ENCODE measurements around the gene CUEDC1.

The CUEDC1 gene

DNA sequence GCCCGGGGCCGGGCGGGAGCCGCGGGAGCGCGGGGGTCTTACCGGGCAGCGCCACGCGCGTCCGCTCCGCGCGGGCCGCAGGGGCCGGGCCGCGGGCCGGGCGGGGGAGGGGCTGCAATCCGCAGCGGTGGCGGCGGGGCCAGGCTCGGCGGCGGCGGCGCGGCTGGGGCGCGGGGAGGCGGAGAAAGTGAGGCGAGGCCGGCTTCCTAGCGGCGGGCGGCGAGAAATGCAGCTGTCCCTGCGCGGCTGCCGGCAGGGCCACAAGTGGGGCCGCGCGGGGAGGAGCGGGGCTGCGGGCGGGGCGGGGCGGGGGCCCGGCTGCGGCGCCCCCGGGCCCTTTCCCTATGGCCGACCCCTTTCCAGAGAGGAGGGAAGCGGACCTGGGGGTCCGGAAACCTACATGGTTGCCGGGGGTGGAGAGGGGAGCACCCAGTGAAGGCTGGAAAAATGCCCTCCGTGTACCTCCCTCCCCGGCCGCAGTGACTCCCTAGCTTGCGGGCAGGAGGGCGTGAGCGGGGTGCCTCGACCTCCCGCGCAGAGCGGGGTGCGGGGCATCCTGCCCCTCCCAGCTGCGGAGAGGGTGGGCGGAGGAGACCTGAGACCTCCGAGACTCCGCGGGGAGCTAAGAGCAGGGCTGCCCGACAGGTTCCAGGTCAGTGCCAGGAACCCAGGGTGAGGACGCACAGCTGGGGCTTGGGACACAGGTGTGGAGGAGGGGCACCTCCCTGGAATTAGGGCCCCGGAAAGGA, at the start of gene CUEDC1:
CUEDC1 (minus strand) TSS at position 230 of the 749 bp plus-strand sequence. CDS start 69,848 bp downstream, outside the sequence.
- Histone ChIP-seq H3K9me3 (no peaks in the 10 kb centered on the region), H3K4me3 (ENCODE audit: low read depth in 1 of 2, low read length in 1 of 2) (peak within 1 kb of the TSS; percentile 70 to 71), H3K27me3 (peaks cover 28% of the 10 kb centered on the region), H3K36me3 (no peaks in the 10 kb centered on the region), H3K4me1 (ENCODE audit: control insufficient read depth in 1 of 2, insufficient read depth in 1 of 2, low read depth in 1 of 2, low read length in 1 of 2) (peaks cover 27 to 43% of the 10 kb centered on the region in 2 experiments), H3K27ac (peak within 1 kb of the TSS; percentile 69)
- TF ChIP-seq, protein P1, sequence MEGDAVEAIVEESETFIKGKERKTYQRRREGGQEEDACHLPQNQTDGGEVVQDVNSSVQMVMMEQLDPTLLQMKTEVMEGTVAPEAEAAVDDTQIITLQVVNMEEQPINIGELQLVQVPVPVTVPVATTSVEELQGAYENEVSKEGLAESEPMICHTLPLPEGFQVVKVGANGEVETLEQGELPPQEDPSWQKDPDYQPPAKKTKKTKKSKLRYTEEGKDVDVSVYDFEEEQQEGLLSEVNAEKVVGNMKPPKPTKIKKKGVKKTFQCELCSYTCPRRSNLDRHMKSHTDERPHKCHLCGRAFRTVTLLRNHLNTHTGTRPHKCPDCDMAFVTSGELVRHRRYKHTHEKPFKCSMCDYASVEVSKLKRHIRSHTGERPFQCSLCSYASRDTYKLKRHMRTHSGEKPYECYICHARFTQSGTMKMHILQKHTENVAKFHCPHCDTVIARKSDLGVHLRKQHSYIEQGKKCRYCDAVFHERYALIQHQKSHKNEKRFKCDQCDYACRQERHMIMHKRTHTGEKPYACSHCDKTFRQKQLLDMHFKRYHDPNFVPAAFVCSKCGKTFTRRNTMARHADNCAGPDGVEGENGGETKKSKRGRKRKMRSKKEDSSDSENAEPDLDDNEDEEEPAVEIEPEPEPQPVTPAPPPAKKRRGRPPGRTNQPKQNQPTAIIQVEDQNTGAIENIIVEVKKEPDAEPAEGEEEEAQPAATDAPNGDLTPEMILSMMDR (IDR thresholded peaks at IDR 0.05): peak; percentile 80

DNA sequence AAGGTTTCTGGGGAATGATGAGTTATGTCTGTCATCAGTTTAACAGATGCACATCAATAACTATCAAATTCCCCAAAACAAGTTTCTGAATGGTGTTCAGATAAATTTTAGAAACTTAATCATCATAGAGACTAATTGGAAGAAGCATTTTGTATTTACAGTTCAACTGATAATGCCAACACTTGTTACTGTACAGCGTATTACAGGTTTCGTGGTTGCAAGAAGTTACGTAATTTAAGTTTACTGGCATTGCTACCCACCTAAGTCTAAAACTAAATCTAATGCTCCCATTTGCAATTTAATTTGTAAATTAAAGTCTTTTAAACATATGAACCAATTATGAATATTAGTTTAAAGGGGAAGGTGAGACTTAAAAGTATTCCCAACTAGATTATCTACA, 48.8 kb upstream of the CUEDC1 start:
- Histone ChIP-seq H3K4me1 (ENCODE audit: control insufficient read depth in 1 of 2, insufficient read depth in 1 of 2, low read depth in 1 of 2, low read length in 1 of 2) (peaks cover 52 to 57% of the 10 kb centered on the region in 2 experiments), H3K36me3 (peaks cover 49% of the 10 kb centered on the region), H3K27ac (peak overlapping the region; percentile 40), H3K27me3 (no peaks in the 10 kb centered on the region), H3K4me3 (ENCODE audit: low read depth in 1 of 2, low read length in 1 of 2) (no peak overlapping the region), H3K9me3 (no peaks in the 10 kb centered on the region)
- TF ChIP-seq, protein P1 (IDR thresholded peaks at IDR 0.05): no peak

DNA sequence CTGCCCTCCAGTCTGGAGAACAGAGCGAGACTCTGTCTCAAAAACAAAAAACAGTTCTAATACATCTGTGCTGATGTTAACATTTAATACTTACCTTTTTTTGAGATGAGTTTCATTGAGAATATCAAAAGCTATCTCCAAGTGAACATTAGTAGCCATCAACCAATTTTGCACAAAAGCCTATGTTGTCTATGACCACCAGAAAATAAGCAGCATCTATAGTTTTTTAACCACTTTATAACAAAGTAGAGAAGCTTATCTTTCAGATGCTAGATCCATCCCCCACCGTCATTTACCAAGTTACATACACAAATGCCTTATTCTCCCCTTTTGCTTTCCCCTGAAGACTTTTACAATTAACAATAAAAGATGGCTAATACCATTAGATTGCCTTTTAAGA, 47.8 kb upstream of the CUEDC1 start:
- Histone ChIP-seq H3K4me1 (ENCODE audit: control insufficient read depth in 1 of 2, insufficient read depth in 1 of 2, low read depth in 1 of 2, low read length in 1 of 2) (peaks cover 47 to 52% of the 10 kb centered on the region in 2 experiments), H3K36me3 (peaks cover 49% of the 10 kb centered on the region), H3K27ac (no peak overlapping the region), H3K9me3 (no peaks in the 10 kb centered on the region), H3K27me3 (no peaks in the 10 kb centered on the region), H3K4me3 (ENCODE audit: low read depth in 1 of 2, low read length in 1 of 2) (no peak overlapping the region)
- TF ChIP-seq, protein P1 (IDR thresholded peaks at IDR 0.05): no peak

DNA sequence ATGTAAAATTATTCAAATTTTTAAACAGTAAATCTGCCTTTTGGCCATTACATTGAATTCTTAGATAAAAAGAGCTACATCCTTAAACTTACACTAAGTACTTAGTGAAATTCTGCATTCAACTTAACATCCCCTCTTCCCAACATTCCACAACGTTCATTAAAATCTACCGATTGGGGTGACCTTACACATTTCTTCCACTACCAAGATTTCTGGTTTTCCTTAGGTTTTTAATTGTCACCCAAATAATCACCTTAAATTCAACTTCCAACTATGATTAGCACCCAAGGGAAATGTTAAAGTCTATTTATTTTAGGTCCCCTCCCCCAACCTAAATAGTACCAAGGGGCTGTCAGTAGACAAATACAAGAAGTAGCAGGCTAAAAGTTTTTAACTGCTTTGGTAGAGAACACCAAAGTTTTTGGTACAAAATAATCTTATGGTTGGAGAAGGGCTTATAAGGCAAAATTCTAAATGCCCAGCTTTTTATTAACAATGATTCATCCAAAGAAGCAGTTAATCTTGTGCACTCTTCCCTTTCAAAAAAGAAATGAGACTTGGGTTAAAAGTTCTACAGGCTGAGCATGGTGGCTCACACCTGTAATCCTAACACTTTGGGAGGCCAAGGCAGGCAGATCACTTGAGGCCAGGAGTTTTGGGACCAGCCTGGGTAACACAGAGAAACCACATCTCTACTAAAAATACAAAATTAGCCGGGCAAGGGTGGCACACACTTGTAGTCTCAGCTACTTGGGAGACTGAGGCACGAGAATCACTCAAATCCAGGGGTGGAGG, 47.1 kb upstream of the CUEDC1 start:
- Histone ChIP-seq H3K4me1 (ENCODE audit: control insufficient read depth in 1 of 2, insufficient read depth in 1 of 2, low read depth in 1 of 2, low read length in 1 of 2) (peaks cover 41 to 48% of the 10 kb centered on the region in 2 experiments), H3K36me3 (peaks cover 55% of the 10 kb centered on the region), H3K4me3 (ENCODE audit: low read depth in 1 of 2, low read length in 1 of 2) (no peak overlapping the region), H3K27me3 (no peaks in the 10 kb centered on the region), H3K27ac (no peak overlapping the region), H3K9me3 (no peaks in the 10 kb centered on the region)
- TF ChIP-seq, protein P1 (IDR thresholded peaks at IDR 0.05): no peak

GRCh38 chr17:58001461-58002124, 46.4 kb upstream of the CUEDC1 start:
- H3K27me3 ChIP-seq: no peaks in the 10 kb centered on the region
- H3K27ac ChIP-seq: no peak overlapping the region
- H3K4me3 ChIP-seq (ENCODE audit: low read depth in 1 of 2, low read length in 1 of 2): no peak overlapping the region
- peaks cover 57% of the 10 kb centered on the region for H3K36me3 ChIP-seq
- H3K9me3 ChIP-seq: no peaks in the 10 kb centered on the region
- peaks cover 37 to 43% of the 10 kb centered on the region in 2 experiments for H3K4me1 ChIP-seq (ENCODE audit: control insufficient read depth in 1 of 2, insufficient read depth in 1 of 2, low read depth in 1 of 2, low read length in 1 of 2)
- TF ChIP-seq, protein P1 (IDR thresholded peaks at IDR 0.05): no peak
